CD4-positive, alpha-beta memory T cell (primary cell): ENCODE results near the gene ATP7B. TPM values are rescaled to one million over a fixed set of nuclear protein-coding genes. Genes with fewer than 3 reads are reported as not detected.

Experiments used
- CTCF ChIA-PET: fragments of 350-600 bp; sonication (Branson Sonifier 250); formaldehyde crosslinking; loops from one replicate; lab custom pipeline; 2021; ENCODE audit warnings: inconsistent platforms; ENCODE audit not compliant: partially characterized antibody; lab: Charles Lee
- POLR2A ChIA-PET: fragments of 350-600 bp; sonication (Branson Sonifier 250); formaldehyde crosslinking; loops from one replicate; lab custom pipeline; 2021; ENCODE audit not compliant: partially characterized antibody; lab: Charles Lee
- DNase-seq, 5 donors: peaks; one replicate each; pipeline versions ENCODE4 v3.0.0 to v3.0.0-alpha.2; 2020 to 2022; ENCODE audit warnings: mixed read lengths in 1 of 5
- H3K27ac ChIP-seq: one replicate; pipeline ENCODE4 v1.7.0; 2013; ENCODE audit warnings: low read depth, low read length
- H3K27me3 ChIP-seq: 2 replicates; pipeline ENCODE4 v1.7.0; 2013; ENCODE audit warnings: mild to moderate bottlenecking, low read length, moderate library complexity; ENCODE audit not compliant: insufficient read depth
- H3K36me3 ChIP-seq: 2 replicates; pipeline ENCODE4 v1.7.0; 2013; ENCODE audit warnings: mild to moderate bottlenecking, low read length, moderate library complexity; ENCODE audit not compliant: insufficient read depth
- H3K4me1 ChIP-seq: 2 replicates; pipeline ENCODE4 v1.7.0; 2013; ENCODE audit warnings: mild to moderate bottlenecking, low read length, moderate library complexity; ENCODE audit not compliant: insufficient read depth
- H3K4me3 ChIP-seq, 2 donors: one replicate each; pipeline ENCODE4 v1.7.0; 2013; ENCODE audit warnings: low read length in 2 of 2, mild to moderate bottlenecking in 1 of 2
- H3K9me3 ChIP-seq, 2 donors: one replicate each; pipeline ENCODE4 v1.7.0; 2013; ENCODE audit warnings: low read length in 2 of 2, control low read depth in 1 of 2; ENCODE audit not compliant: control insufficient read depth in 1 of 2
- H3K27ac Mint-ChIP-seq, 7 donors: one replicate each; pipeline ENCODE4 v1.8.0; 2020 to 2021; ENCODE audit warnings: mixed read lengths in 7 of 7, mild to moderate bottlenecking in 6 of 7, inconsistent platforms in 3 of 7, moderate library complexity in 3 of 7
- H3K27me3 Mint-ChIP-seq, 2 donors: one replicate each; pipeline ENCODE4 v1.8.0; 2020 to 2021; ENCODE audit warnings: mixed read lengths in 2 of 2
- H3K36me3 Mint-ChIP-seq, 2 donors: one replicate each; pipeline ENCODE4 v1.8.0; 2020 to 2021; ENCODE audit warnings: mixed read lengths in 2 of 2, inconsistent platforms in 1 of 2, mild to moderate bottlenecking in 1 of 2
- H3K4me1 Mint-ChIP-seq, 4 donors: one replicate each; pipeline ENCODE4 v1.8.0; 2020 to 2021; ENCODE audit warnings: mixed read lengths in 4 of 4, mild to moderate bottlenecking in 1 of 4
- H3K4me3 Mint-ChIP-seq, 8 donors: one replicate each; pipeline ENCODE4 v1.8.0; 2020 to 2021; ENCODE audit warnings: mixed read lengths in 8 of 8, mild to moderate bottlenecking in 7 of 8, moderate library complexity in 6 of 8, inconsistent platforms in 3 of 8
- H3K9me3 Mint-ChIP-seq, 8 donors: one replicate each; pipeline ENCODE4 v1.8.0; 2020 to 2021; ENCODE audit warnings: mixed read lengths in 8 of 8, mild to moderate bottlenecking in 5 of 8, inconsistent platforms in 3 of 8, moderate library complexity in 1 of 8
- intact Hi-C: fragments of 100-400 bp; cut with micrococcal nuclease; formaldehyde crosslinking; loops from one replicate; pipeline ENCODE4 v1.15.1; 2023
- polyA plus RNA-seq, 2 donors: library from polyadenylated mRNA; unstranded; fragments of 300-500 nt; fragmentation: Illumina TruSeq; gene quantifications; one replicate each; pipeline ENCODE4 v1.2.3, GENCODE V29; 2021
- total RNA-seq, 2 experiments: library from RNA; stranded (reverse); gene quantifications; one replicate each; pipeline ENCODE4 v1.2.3, GENCODE V29; 2021

ATP7B gene
- total and polyA plus RNA-seq, 4 experiments from 2014 or later, result 0.28 to 1.4 (median 0.87) TPM

GRCh38 chr13:51980908-51981307 is 30.3 kb downstream of the ATP7B start:
- no peaks in the 10 kb centered on the region for H3K36me3 Mint-ChIP-seq
- no peak overlapping the region for H3K27ac Mint-ChIP-seq
- no peak overlapping the region for H3K4me3 Mint-ChIP-seq
- POLR2A ChIA-PET, result no interaction called here
- no peak overlapping the region for H3K4me3 ChIP-seq
- no peaks in the 10 kb centered on the region for H3K4me1 Mint-ChIP-seq
- intact Hi-C loops, result no loop called here
- CTCF ChIA-PET, result no interaction called here
- peaks cover 0 to 13% of the 10 kb centered on the region in 2 donors for H3K27me3 Mint-ChIP-seq
- H3K4me1 ChIP-seq, result no peaks in the 10 kb centered on the region
- peaks cover 0 to 11% (median 2%) of the 10 kb centered on the region in 8 donors for H3K9me3 Mint-ChIP-seq
- no peak overlapping the region for H3K27ac ChIP-seq
- H3K36me3 ChIP-seq, result no peaks in the 10 kb centered on the region
- DNase-seq, result no peak
- H3K27me3 ChIP-seq, result no peaks in the 10 kb centered on the region
- no peaks in the 10 kb centered on the region for H3K9me3 ChIP-seq

- H3K27ac Mint-ChIP-seq, result peak overlapping the region in 2 of 7 donors; percentile 15 to 43
- no peaks in the 10 kb centered on the region for H3K36me3 ChIP-seq
- no peak for DNase-seq
- H3K9me3 Mint-ChIP-seq, result peaks cover 0 to 7% (median 0%) of the 10 kb centered on the region in 8 donors
- H3K27me3 Mint-ChIP-seq, result peaks cover 0 to 1% of the 10 kb centered on the region in 2 donors
- ChIA-PET CTCF (interaction anchor here (1.2 kb wide), 1 partner anchor 20 kb away, joined by 3 read pairs; no protein-coding TSS in a partner anchor), POLR2A (no interaction called here)
- no peaks in the 10 kb centered on the region for H3K4me1 ChIP-seq
- no peak overlapping the region for H3K27ac ChIP-seq
- H3K4me3 ChIP-seq, result no peak overlapping the region
- H3K27me3 ChIP-seq, result no peaks in the 10 kb centered on the region
- intact Hi-C loops, result no loop called here
- no peaks in the 10 kb centered on the region for H3K4me1 Mint-ChIP-seq
- no peaks in the 10 kb centered on the region for H3K9me3 ChIP-seq
- H3K36me3 Mint-ChIP-seq, result no peaks in the 10 kb centered on the region
- H3K4me3 Mint-ChIP-seq, result no peak overlapping the region
Measured at GRCh38 chr13:51978796-51979556, 32.3 kb downstream of the ATP7B start.

GRCh38 chr13:51977625-51978024 is 33.6 kb downstream of the ATP7B start:
- no peak for DNase-seq
- Histone ChIP-seq H3K36me3 (no peaks in the 10 kb centered on the region), H3K4me3 (no peak overlapping the region), H3K27me3 (no peaks in the 10 kb centered on the region), H3K4me1 (no peaks in the 10 kb centered on the region), H3K9me3 (no peaks in the 10 kb centered on the region), H3K27ac (no peak overlapping the region)
- Mint-ChIP-seq H3K36me3 (no peaks in the 10 kb centered on the region), H3K4me1 (no peaks in the 10 kb centered on the region), H3K9me3 (no peaks in the 10 kb centered on the region), H3K27ac (no peak overlapping the region), H3K27me3 (peaks cover 0 to 1% of the 10 kb centered on the region in 2 donors), H3K4me3 (no peak overlapping the region)
- intact Hi-C loops, result no loop called here
- CTCF ChIA-PET, result no interaction called here
- POLR2A ChIA-PET, result no interaction called here

DNA sequence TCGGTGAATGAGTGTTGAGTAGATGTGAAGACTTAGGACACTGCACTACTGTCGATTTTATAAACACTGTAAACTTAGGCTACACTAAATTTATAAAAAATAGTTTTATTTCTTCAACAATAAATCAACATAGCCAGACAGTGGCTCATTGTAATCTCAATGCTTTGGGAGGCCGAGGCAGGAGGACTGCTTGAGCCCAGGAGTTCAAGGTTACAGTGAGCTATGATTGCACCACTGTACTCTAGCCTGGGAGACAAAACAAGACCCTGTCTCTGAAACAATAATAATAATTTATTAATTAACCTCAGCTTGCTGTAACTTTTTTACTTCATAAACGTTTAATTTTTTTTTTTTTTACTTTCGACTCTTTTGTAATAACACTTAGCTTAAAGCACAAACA is 34.4 kb downstream of the ATP7B start:
- Mint-ChIP-seq H3K4me1 (peaks cover 0 to 3% (median 0%) of the 10 kb centered on the region in 4 donors), H3K4me3 (no peak overlapping the region), H3K9me3 (no peaks in the 10 kb centered on the region), H3K27ac (peak overlapping the region in 1 of 7 donors; percentile 69), H3K27me3 (no peaks in the 10 kb centered on the region), H3K36me3 (no peaks in the 10 kb centered on the region)
- H3K4me1 ChIP-seq, result no peaks in the 10 kb centered on the region
- no peaks in the 10 kb centered on the region for H3K36me3 ChIP-seq
- H3K27ac ChIP-seq, result no peak overlapping the region
- POLR2A ChIA-PET, result no interaction called here
- CTCF ChIA-PET, result no interaction called here
- no peak overlapping the region for H3K4me3 ChIP-seq
- H3K27me3 ChIP-seq, result no peaks in the 10 kb centered on the region
- no peak for DNase-seq
- intact Hi-C loops, result no loop called here
- no peaks in the 10 kb centered on the region for H3K9me3 ChIP-seq

GRCh38 chr13:51976423-51976822 is 34.8 kb downstream of the ATP7B start:
- no peaks in the 10 kb centered on the region for H3K9me3 Mint-ChIP-seq
- H3K4me1 Mint-ChIP-seq, result peaks cover 0 to 3% (median 0%) of the 10 kb centered on the region in 4 donors
- Histone ChIP-seq H3K9me3 (no peaks in the 10 kb centered on the region), H3K36me3 (no peaks in the 10 kb centered on the region), H3K27ac (no peak overlapping the region), H3K4me3 (no peak overlapping the region), H3K4me1 (no peaks in the 10 kb centered on the region), H3K27me3 (no peaks in the 10 kb centered on the region)
- intact Hi-C loops, result no loop called here
- H3K27ac Mint-ChIP-seq, result peak overlapping the region in 1 of 7 donors; percentile 69
- CTCF ChIA-PET, result no interaction called here
- POLR2A ChIA-PET, result no interaction called here
- no peak overlapping the region for H3K4me3 Mint-ChIP-seq
- no peaks in the 10 kb centered on the region for H3K27me3 Mint-ChIP-seq
- no peak for DNase-seq
- H3K36me3 Mint-ChIP-seq, result no peaks in the 10 kb centered on the region

DNA sequence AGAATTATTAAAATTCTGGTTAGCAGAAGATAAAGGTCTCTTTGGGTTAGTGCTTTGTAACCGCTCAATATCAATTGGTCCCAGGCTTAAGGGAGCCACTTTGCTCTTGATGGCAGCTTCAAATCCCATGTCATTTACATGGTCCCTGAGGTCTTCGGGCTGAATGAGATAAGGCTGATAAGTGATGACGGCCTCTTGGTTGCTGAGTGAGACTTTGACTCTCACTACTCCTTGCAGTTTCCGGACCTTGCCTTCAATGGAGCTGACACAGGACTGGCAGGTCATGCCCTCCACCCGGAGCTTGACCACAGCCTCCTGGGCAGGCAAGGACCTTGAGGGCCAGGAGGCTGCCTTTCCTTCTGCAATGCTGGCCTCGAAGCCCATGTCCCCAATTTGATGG is 36.8 kb downstream of the ATP7B start:
- H3K4me1 ChIP-seq, result peaks cover 16% of the 10 kb centered on the region
- intact Hi-C loops, result no loop called here
- no peak for DNase-seq
- POLR2A ChIA-PET, result no interaction called here
- no peak overlapping the region for H3K4me3 ChIP-seq
- peaks cover 11 to 17% (median 15%) of the 10 kb centered on the region in 4 donors for H3K4me1 Mint-ChIP-seq
- no peaks in the 10 kb centered on the region for H3K9me3 Mint-ChIP-seq
- peak overlapping the region in 1 of 7 donors; percentile 8 for H3K27ac Mint-ChIP-seq
- H3K4me3 Mint-ChIP-seq, result no peak overlapping the region
- H3K36me3 ChIP-seq, result no peaks in the 10 kb centered on the region
- no peaks in the 10 kb centered on the region for H3K36me3 Mint-ChIP-seq
- no peaks in the 10 kb centered on the region for H3K27me3 ChIP-seq
- no peak overlapping the region for H3K27ac ChIP-seq
- no peaks in the 10 kb centered on the region for H3K27me3 Mint-ChIP-seq
- H3K9me3 ChIP-seq, result no peaks in the 10 kb centered on the region
- CTCF ChIA-PET, result no interaction called here

DNA sequence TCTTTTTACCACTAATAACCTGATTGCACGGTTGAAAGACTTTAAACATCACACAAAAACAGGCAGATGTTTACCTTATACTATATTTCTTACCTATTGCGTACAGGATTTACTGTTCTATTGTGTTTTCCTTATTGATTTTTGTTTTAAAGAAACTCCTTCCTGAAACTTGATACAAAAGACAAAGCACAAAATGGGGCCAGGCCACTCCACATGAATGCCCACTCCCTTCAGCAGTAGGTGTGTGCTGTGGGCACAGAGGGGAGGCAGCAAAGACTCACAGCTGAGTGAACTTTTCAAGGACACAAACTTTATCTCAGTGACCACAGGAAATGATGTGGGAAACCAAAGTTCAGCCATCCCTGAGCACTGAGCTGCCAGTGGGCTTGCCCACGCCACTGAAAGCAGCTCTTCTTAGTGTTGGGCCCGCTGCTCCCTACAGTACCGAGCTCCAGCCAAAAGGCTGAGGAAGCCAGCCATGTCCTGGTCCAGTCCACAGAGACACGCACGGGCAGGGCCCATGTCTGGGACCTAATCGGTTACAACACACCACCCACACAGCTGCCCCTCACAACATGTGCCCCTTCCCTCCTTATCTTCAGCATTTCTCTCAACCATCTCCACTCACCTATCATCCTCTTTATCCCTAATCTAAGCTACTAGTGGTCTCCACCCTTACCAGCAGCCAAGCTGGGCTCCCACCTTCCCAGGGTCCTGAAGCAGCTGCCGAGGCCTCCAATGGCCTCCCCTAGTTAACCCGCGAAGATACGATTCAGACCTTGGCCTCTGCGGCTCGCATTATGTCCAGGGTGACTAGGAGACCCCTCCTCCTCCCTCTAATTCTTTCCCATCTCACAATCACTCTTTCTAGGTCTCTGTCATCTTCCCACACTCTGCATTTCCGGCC is 39.5 kb downstream of the ATP7B start:
- H3K27ac ChIP-seq, result no peak overlapping the region
- peaks cover 33% of the 10 kb centered on the region for H3K4me1 ChIP-seq
- no peak for DNase-seq
- no peaks in the 10 kb centered on the region for H3K9me3 Mint-ChIP-seq
- H3K27me3 Mint-ChIP-seq, result no peaks in the 10 kb centered on the region
- CTCF ChIA-PET, result interaction anchor here (2.3 kb wide), 1 partner anchor 29 kb away, joined by 9 read pairs; no protein-coding TSS in a partner anchor
- H3K27me3 ChIP-seq, result no peaks in the 10 kb centered on the region
- H3K4me3 ChIP-seq, result no peak overlapping the region
- intact Hi-C loops, result no loop called here
- no peak overlapping the region for H3K4me3 Mint-ChIP-seq
- H3K36me3 Mint-ChIP-seq, result no peaks in the 10 kb centered on the region
- POLR2A ChIA-PET, result no interaction called here
- H3K4me1 Mint-ChIP-seq, result peaks cover 19 to 38% (median 32%) of the 10 kb centered on the region in 4 donors
- H3K27ac Mint-ChIP-seq, result peak overlapping the region in 1 of 7 donors; percentile 72
- no peaks in the 10 kb centered on the region for H3K9me3 ChIP-seq
- H3K36me3 ChIP-seq, result no peaks in the 10 kb centered on the region
